B cell (primary cell): ENCODE results near the gene ASTN1. TPM values are rescaled to one million over a fixed set of nuclear protein-coding genes. Genes with fewer than 3 reads are reported as not detected.

Experiments used
- ATAC-seq: fragments of 200-7000 bp; cut with Tn5 transposase; one replicate; pipeline ENCODE4 v1.10.0; 2021; ENCODE audit warnings: low read depth, mild to moderate bottlenecking, moderate number of reproducible peaks, moderate library complexity
- CTCF ChIA-PET: fragments of 350-600 bp; sonication (Branson Sonifier 250); formaldehyde crosslinking; loops from one replicate; lab custom pipeline; 2021; ENCODE audit warnings: antibody characterized with exemption, inconsistent platforms; lab: Charles Lee
- POLR2A ChIA-PET: fragments of 350-600 bp; sonication (Branson Sonifier 250); formaldehyde crosslinking; loops from one replicate; lab custom pipeline; 2021; ENCODE audit warnings: antibody characterized with exemption; lab: Charles Lee
- DNase-seq: peaks from one replicate; pipeline ENCODE4 v3.0.0; 2013
- H2AFZ ChIP-seq: 2 replicates; pipeline ENCODE4 v1.6.1; 2012; ENCODE audit warnings: mild to moderate bottlenecking, low read depth, low read length; ENCODE audit not compliant: insufficient read depth, poor library complexity, severe bottlenecking
- H3K27ac ChIP-seq, 2 donors: 1 replicate in 1 of 2; 2 replicates in 1 of 2; pipeline ENCODE4 v1.5.1; 2012 to 2013; ENCODE audit warnings: low read length in 2 of 2, mild to moderate bottlenecking in 2 of 2, moderate library complexity in 1 of 2
- H3K27me3 ChIP-seq, 4 experiments: fragments of 200-600 bp in 1 of 4; sonication (generic) in 1 of 4; replicated peaks in 1 of 4; 1 replicate in 2 of 4; 2 replicates in 2 of 4; pipeline versions ENCODE4 v1.6.1 to v1.7.0; 2013 to 2016; ENCODE audit warnings: low read length in 3 of 4, mild to moderate bottlenecking in 2 of 4, mixed read lengths in 1 of 4, moderate library complexity in 1 of 4; ENCODE audit not compliant: insufficient read depth in 4 of 4, control insufficient read depth in 3 of 4; ENCODE audit errors: control extremely low read depth in 1 of 4
- H3K36me3 ChIP-seq, 2 experiments: replicated peaks in 1 of 2; 1 replicate in 1 of 2; 2 replicates in 1 of 2; pipeline versions ENCODE4 v1.6.1 to v1.7.1; 2013; ENCODE audit warnings: low read length in 1 of 2; ENCODE audit not compliant: insufficient read depth in 2 of 2, control insufficient read depth in 1 of 2; ENCODE audit errors: control extremely low read depth in 1 of 2, extremely low read depth in 1 of 2
- H3K4me1 ChIP-seq, 2 donors: fragments of 200-600 bp in 1 of 2; sonication (generic) in 1 of 2; 1 replicate in 1 of 2; 2 replicates in 1 of 2; pipeline versions ENCODE4 v1.5.1 to v1.6.1; 2013 to 2017; ENCODE audit warnings: low read length in 2 of 2; ENCODE audit not compliant: control insufficient read depth in 2 of 2, insufficient read depth in 2 of 2
- H3K4me2 ChIP-seq: replicated peaks from 2 replicates; pipeline ENCODE3; 2012; ENCODE audit warnings: mild to moderate bottlenecking, low read depth, low read length; ENCODE audit not compliant: poor library complexity, severe bottlenecking
- H3K4me3 ChIP-seq, 5 experiments: fragments of 200-600 bp in 1 of 5; sonication (generic) in 1 of 5; 1 replicate in 3 of 5; 2 replicates in 2 of 5; pipeline versions ENCODE4 v1.5.1 to v1.7.0; 2011 to 2016; ENCODE audit warnings: low read length in 4 of 5, mild to moderate bottlenecking in 4 of 5, low read depth in 2 of 5, control low read depth in 1 of 5, moderate library complexity in 1 of 5; ENCODE audit not compliant: insufficient read depth in 1 of 5; ENCODE audit errors: control extremely low read depth in 1 of 5, extremely low read depth in 1 of 5
- H3K79me2 ChIP-seq: fragments of 200-600 bp; sonication (generic); one replicate; pipeline ENCODE4 v1.6.0; 2016; ENCODE audit warnings: low read length; ENCODE audit not compliant: control insufficient read depth, insufficient read depth
- H3K9ac ChIP-seq: fragments of 200-600 bp; sonication (generic); 2 replicates; pipeline ENCODE4 v1.6.1; 2017; ENCODE audit warnings: mild to moderate bottlenecking, low read length, moderate library complexity
- H3K9me3 ChIP-seq, 3 donors: one replicate each; pipeline versions ENCODE4 v1.6.1 to v1.7.1; 2013; ENCODE audit warnings: low read length in 2 of 3; ENCODE audit not compliant: control insufficient read depth in 2 of 3, insufficient read depth in 1 of 3; ENCODE audit errors: control extremely low read depth in 1 of 3
- H4K20me1 ChIP-seq: 2 replicates; pipeline ENCODE4 v1.6.0; 2012; ENCODE audit warnings: mild to moderate bottlenecking, low read length; ENCODE audit not compliant: insufficient read depth, control insufficient read depth, poor library complexity, severe bottlenecking
- H3K27ac Mint-ChIP-seq: one replicate; pipeline ENCODE4 v1.8.0; 2021; ENCODE audit warnings: mixed read lengths
- H3K27me3 Mint-ChIP-seq: one replicate; pipeline ENCODE4 v1.8.0; 2021; ENCODE audit warnings: mixed read lengths
- H3K4me1 Mint-ChIP-seq: one replicate; pipeline ENCODE4 v1.8.0; 2021; ENCODE audit warnings: mixed read lengths
- H3K4me3 Mint-ChIP-seq: one replicate; pipeline ENCODE4 v1.8.0; 2021; ENCODE audit warnings: mixed read lengths
- H3K9me3 Mint-ChIP-seq: one replicate; pipeline ENCODE4 v1.8.0; 2022; ENCODE audit warnings: mixed read lengths; ENCODE audit not compliant: insufficient read depth
- CTCF ChIP-seq: fragments of 200-600 bp; IDR thresholded peaks from one replicate; pipeline ENCODE4 v1.8.0; 2022; ENCODE audit warnings: antibody characterized with exemption, mild to moderate bottlenecking
- EZH2 ChIP-seq: IDR thresholded peaks from 2 replicates; pipeline ENCODE4 v1.6.1; 2012; ENCODE audit warnings: borderline replicate concordance, low read depth, mild to moderate bottlenecking, moderate library complexity, low read length; ENCODE audit not compliant: insufficient read depth, poor library complexity, severe bottlenecking
- WGBS: methylation state at CpG from one replicate; pipeline ENCODE4 v1.1.5; 2013; ENCODE audit warnings: missing lambda C conversion rate; ENCODE audit not compliant: insufficient coverage; 5-methylcytosine and 5-hydroxymethylcytosine counted together
- intact Hi-C: fragments of 100-400 bp; cut with micrococcal nuclease; formaldehyde crosslinking; loops from one replicate; pipeline ENCODE4 v1.10.0; 2022
- polyA plus RNA-seq: library from polyadenylated mRNA; depleted of rRNA; stranded (reverse); fragments of >200 nt; gene quantifications from 2 replicates; pipeline ENCODE4 v1.2.3, GENCODE V29; 2012
- total RNA-seq, 2 donors: library from RNA; stranded (reverse); fragments of 120-200 nt in 1 of 2; gene quantifications; 1 replicate in 1 of 2; 2 replicates in 1 of 2; pipeline versions ENCODE4 v1.2.3 to v1.2.4, GENCODE V29; 2013 to 2022

ASTN1 gene
- total and polyA plus RNA-seq, 2 donors (not counting 1 experiment from before 2014, with no cell fraction given) = not detected

- H3K9ac ChIP-seq = no peak overlapping the region
- ATAC-seq (no peak), DNase-seq (no peak)
- Mint-ChIP-seq H3K4me3 (no peak overlapping the region), H3K27me3 (peaks cover 11% of the 10 kb centered on the region), H3K9me3 (no peaks in the 10 kb centered on the region), H3K4me1 (no peaks in the 10 kb centered on the region), H3K27ac (no peak overlapping the region)
- no peak overlapping the region for H3K27ac ChIP-seq
- no peaks in the 10 kb centered on the region for H3K4me1 ChIP-seq
- no peaks in the 10 kb centered on the region for H3K9me3 ChIP-seq
- H3K27me3 ChIP-seq = no peaks in the 10 kb centered on the region
- intact Hi-C loops = no loop called here
- no peaks in the 10 kb centered on the region for H3K36me3 ChIP-seq
- H4K20me1 ChIP-seq = no peaks in the 10 kb centered on the region
- TF ChIP-seq EZH2 = no peak
- TF ChIP-seq CTCF = no peak
- H3K4me2 ChIP-seq = no peak overlapping the region
- CTCF ChIA-PET = no interaction called here
- H3K4me3 ChIP-seq = no peak overlapping the region
- H2AFZ ChIP-seq = no peak overlapping the region
- POLR2A ChIA-PET = no interaction called here
- H3K79me2 ChIP-seq = no peaks in the 10 kb centered on the region
- WGBS = no CpG with 5 or more reads among the region's 4 CpGs
Observed at GRCh38 chr1:176857632-176858031, 306.9 kb downstream of the ASTN1 start.

GRCh38 chr1:176854758-176855745 is 309.5 kb downstream of the ASTN1 start:
- TF ChIP-seq EZH2 = no peak
- TF ChIP-seq CTCF = no peak
- intact Hi-C loops = no loop called here
- no peaks in the 10 kb centered on the region for H3K27me3 ChIP-seq
- no peak for DNase-seq
- no peaks in the 10 kb centered on the region for H3K79me2 ChIP-seq
- peaks cover 14% of the 10 kb centered on the region for H3K27me3 Mint-ChIP-seq
- WGBS = 95% methylated on average over 4 of the region's 7 CpGs
- ChIA-PET CTCF (no interaction called here), POLR2A (no interaction called here)
- ATAC-seq = no peak
- no peaks in the 10 kb centered on the region for H3K9me3 Mint-ChIP-seq
- no peak overlapping the region for H3K4me3 Mint-ChIP-seq
- no peak overlapping the region for H3K27ac Mint-ChIP-seq
- H3K4me2 ChIP-seq = no peak overlapping the region
- H3K4me1 ChIP-seq = no peaks in the 10 kb centered on the region
- no peak overlapping the region for H3K9ac ChIP-seq
- no peaks in the 10 kb centered on the region for H3K36me3 ChIP-seq
- no peaks in the 10 kb centered on the region for H4K20me1 ChIP-seq
- H2AFZ ChIP-seq = no peak overlapping the region
- no peak overlapping the region for H3K4me3 ChIP-seq
- no peaks in the 10 kb centered on the region for H3K4me1 Mint-ChIP-seq
- no peaks in the 10 kb centered on the region for H3K9me3 ChIP-seq
- H3K27ac ChIP-seq = no peak overlapping the region
